HG03095 (cell line): ENCODE results near the gene EXOC6B.
"Not testable (repeated sequence)": the region's sequence is repeated elsewhere in the genome, so short reads cannot be mapped to it uniquely, and the experiment has no call there.

ENCODE experiments used
- ATAC-seq: cut with Tn5 transposase; IDR thresholded peaks from one replicate; pipeline ENCODE4 v1.9.1; 2021; ENCODE audit warnings: moderate library complexity; ENCODE audit not compliant: unreplicated experiment

EXOC6B gene

DNA sequence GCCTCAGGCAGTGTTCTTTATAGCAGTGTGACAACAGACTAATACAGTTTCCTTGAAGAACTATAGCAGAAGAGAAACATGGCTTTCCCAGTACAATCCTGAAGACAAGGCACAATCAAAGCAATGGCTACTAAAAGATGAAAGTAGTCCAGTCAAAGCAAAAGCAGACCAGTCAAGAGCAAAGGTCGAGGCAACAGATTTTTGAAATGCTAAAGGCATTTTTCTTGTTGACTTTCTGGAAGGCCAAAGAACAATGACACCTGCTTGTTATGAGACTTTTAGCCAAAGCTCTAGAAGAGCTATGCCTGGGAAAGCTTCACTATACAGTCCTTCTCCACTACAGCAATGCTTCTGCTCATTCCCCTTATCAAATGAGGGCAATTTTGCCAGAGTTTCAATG, 269.9 kb downstream of the EXOC6B start:
- ATAC-seq, result no peak

DNA sequence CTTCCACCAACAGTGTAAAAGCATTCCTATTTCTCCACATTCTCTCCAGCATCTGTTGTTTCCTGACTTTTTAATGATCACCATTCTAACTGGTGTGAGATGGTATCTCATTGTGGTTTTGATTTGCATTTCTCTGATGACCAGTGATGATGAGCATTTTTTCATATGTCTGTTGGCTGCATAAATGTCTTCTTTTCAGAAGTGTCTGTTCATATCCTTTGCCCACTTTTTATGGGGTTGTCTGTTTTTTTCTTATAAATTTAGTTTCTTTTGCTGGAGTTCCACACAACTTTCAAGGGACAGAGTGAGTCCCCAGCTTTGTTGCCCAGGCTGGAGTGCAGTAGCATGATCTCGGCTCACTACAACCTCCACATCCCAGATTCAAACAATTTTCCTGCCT, 270.5 kb downstream of the EXOC6B start:
- not testable (repeated sequence) for ATAC-seq

DNA sequence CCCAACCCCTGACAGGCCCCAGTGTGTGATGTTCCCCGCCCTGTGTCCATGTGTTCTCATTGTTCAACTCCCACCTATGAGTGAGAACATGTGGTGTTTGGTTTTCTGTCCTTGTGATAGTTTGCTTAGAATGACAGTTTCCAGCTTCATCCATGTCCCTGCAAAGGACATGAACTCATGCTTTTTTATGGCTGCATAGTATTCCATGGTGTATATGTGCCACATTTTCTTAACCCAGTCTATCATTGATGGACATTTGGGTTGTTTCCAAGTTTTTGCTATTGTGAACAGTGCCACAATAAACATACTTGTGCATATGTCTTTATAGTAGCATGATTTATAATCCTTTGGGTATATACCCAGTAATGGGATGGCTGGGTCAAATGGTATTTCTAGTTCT, 270.9 kb downstream of the EXOC6B start:
- not testable (repeated sequence) for ATAC-seq

DNA sequence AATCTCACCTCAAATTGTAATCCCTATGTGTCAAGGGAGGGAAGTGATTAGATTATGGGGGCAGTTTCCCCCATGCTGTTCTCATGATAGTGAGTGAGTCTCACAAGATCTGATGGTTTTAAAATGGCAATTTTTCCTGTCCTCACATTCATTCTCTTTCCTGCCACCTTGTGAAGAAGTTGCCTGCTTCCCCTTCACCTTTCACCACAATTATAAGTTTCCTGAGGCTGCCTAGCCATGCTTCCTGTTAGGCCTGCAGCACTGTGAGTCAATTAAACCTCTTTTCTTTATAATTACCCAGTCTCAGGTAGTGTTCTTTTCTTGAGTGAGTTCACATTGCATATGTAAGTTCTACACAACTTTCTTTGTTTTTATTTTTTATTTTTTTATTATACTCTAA, 271.5 kb downstream of the EXOC6B start:
- no peak for ATAC-seq

DNA sequence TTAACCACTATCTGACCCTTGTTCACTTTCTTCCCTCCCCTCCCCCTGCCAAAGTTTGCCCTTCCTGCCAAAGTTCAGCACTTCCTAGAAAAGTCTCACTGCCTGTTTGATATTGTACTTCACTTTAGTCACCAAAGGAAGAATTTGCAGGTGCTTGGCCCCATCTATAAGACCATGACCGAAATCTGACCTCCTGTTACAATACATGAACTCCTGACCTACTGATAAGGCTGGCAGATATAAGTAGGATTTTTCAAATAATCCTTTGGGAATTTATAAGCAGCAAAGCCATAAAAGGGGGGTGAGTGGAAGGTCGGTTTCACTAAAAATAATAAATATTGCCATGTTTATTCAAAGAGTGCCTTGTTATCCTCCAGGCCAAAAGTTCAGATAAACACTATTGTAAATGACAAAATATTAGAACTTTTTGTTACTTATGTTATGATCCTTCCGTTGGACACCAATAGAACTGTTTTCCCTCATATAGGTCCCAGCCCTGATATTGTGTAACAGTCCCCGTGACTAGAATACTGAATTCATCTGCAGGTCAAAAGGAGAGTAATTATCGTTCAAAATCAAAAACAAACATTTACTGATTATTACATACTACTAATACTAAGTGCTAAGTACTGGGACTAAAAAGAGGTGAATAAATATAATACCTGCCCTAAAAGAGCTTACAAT, 277.6 kb downstream of the EXOC6B start:
- ATAC-seq, result no peak

DNA sequence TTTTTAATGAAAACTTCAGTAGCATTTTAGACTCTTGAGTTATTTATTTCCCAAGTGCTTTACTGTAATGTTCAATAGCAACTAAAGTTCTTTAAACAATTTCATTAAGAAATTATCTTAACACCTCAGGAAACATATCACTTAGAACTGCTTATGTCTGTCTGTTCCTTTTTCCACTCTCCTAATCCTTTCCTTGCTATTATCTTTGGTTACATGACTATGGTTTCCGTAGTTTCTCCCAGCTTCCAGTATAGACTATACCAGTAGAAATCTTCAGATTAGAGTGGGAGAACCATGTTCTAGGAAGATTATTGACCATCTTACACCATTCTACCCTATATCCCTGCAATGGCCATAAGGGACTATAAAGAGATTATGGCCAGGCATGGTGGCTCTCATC, 280.0 kb downstream of the EXOC6B start:
- ATAC-seq, result no peak

DNA sequence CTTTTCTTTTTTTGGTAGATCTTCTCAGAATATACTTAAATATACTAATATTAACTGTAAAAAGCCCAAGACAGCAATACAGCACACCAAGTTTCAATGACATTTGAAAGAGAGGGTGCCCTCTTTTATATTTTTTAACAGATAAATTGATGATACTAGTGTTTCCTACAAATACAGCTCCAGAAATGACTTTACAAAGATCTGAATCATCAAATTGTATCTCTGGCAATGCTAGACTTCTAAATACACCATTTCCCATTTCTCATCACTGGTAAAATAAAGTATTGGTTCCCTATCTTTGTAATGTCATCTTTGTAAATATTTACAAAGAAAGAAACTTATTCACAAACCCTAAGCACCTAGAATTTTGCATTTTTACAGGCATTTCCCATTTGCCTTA, 281.3 kb downstream of the EXOC6B start:
- ATAC-seq, result no peak

DNA sequence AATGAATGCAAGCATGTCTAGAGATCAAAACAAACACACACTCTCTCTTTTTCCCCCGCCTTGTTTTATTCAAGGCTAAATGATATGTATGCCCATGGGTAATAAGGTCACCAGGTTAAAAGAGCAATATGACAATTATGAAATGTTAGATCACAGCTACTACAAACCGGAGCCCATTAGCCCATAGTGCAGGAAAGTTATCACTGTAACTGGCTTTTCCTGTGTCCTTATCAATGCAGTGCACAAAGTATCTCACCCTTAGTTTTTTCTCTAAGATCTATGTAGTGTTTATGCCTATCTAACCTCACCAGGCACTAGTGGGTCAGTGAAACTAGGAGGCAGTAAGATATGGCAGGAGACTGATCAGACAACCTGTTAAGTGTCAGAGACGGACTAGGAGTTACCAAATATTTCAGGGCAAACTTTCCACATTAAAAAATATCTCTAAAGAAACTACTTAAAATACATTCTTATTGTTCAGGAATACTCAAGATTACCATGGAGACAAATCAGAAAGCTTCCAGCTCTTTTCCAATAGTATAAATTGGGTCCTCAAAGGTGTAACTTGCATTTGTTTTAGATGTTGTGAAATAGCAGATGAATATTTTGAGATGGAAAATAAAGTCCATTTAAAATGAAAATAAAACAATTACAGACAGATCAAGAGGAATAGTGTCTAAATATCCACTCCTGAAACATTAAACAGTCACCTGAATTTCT, 282.2 kb downstream of the EXOC6B start:
- no peak for ATAC-seq

DNA sequence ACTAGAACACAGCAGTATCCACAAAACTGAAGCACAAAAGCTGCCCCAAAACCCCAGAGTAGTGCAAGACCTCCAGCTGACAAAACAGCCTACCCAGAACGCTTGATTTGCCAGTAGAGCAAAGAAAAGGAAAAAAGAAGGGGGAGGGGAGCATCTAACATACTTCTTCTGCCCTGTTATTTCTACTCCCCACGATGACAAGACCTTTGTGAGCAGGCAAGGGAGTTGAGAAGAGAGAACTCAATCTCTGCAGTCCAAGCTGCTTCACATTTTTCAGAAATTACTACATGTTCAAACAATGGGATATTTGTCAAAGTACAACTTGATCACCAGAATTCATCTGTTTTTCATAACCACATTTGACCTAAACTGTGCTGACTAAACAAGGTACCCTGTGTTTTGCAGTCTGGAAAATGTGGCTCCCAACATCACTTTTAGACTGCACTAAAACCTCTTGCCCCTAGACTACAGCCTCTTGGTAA, 286.7 kb downstream of the EXOC6B start:
- no peak for ATAC-seq

DNA sequence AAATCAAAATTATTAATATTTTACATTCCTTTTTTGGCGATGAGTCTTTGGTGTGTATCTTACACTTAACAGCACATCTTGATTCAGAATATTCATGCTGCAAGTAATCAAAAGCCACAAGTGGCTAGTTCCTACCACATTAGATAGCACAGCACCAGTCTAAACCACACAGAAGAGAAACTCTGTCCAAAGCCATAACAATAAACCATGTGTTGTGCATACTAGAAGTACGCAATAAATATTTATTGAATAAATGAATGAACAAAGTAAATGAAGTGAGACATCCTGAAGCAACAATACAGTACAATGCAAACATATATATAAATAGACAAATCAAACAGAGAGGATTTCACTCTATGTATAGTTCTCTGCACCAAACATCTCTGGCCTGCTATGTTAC, 287.3 kb downstream of the EXOC6B start:
- no peak for ATAC-seq

DNA sequence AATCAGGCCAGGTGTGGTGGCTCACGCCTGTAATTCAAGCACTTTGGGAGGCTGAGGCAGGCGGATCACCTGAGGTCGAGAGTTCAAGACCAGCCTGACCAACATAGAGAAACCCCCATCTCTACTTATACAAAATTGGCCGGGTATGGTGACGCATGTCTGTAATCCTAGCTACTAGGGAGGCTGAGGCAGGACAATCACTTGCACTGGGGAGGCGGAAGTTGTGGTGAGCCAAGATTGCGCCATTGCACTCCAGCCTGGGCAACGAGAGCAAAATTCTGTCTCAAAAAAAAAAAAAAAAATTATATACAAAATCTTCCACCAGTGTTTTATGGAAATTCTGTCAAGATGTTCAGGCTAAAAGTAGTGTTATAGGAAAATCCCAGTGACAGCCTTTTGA, 290.2 kb downstream of the EXOC6B start:
- ATAC-seq, result not testable (repeated sequence)

DNA sequence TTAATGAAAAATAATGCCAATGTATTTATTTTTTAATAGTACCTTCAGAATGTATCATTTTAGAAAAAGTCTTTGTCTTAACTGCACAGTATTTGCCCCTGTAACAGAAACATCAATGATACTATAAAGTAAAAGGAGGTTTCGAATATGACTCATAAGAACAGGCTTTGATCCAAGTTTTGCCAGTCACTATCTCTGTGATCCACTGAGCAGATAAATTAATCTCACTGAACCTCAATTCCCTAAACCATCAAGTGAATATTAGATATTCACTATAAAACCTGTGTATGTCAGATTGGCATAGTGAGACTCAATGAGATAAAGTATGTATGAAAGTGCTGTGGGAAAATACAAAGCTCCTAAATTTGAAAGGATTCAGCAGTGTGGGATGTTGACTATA, 292.1 kb downstream of the EXOC6B start:
- no peak for ATAC-seq

DNA sequence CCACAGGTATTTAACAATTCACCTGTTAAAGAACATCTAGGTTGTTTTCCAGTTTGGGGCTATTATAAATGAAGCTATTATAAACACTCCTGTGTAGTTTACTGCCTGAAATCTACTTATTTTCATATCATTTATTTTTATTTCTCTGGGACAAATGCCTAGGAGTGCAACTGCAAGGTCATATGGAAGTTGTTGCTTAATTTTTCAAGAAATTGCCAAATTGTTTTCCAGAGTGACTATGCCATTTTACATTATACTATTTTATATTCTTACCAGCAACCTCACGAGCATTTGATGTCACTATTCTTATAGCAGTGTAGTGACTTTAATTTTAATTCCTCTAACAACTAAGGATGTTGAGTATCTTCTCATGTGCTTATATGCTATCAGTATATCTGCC, 298.4 kb downstream of the EXOC6B start:
- ATAC-seq, result no peak

DNA sequence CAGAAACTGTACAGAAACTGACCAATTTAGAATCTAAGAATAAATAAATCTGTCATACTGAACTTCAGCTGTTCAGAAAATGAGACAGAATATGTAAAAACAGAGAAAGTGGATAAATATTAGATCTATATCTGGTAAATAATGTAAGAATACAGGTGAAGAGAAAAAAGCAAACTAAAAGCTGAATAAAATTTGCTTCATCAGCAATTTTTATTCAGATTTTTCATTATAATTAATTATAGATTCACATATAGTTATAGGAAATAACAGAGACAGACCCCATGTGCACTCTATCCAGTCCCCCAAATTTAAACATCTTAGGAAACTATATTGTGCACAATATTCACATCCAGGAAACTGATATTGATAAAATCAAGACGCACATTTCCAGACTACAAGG, 299.2 kb downstream of the EXOC6B start:
- no peak for ATAC-seq

DNA sequence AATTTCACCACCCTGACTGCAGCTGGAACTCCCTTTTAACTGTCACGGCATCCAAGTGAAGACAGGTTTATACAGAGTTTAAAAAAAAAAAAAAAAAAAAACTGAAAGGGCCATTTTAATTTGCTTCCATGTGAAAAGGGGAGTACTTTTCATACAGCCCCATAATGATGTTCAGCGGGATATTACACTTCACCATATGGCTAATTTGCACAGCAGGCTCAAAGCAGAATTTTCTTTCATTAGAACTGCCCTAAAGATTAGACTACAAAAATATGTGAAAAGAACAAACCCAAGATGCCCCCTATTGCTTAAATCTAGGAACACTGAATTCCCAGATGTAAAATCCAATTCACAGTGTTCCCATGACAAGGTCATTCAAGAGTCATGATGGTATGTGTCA, 301.8 kb downstream of the EXOC6B start:
- no peak for ATAC-seq

DNA sequence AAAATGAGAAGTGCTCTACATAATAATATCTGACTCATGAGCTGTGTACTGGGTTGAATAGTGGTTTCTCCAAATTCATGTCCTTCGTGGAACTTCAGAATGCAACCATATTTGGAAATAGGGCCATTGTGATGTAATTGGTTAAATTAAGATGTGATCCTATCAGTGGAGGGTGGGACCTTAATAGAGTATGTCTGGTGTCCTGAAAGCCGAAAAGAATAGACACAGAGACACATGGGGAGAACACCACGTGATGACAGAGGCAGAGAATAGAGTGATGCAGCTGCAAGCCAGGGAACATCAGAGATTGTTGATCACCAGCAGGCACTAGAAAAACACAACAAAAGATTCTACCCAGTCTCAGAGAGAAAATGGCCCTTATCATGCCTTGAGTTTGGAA, 310.1 kb downstream of the EXOC6B start:
- ATAC-seq, result no peak

DNA sequence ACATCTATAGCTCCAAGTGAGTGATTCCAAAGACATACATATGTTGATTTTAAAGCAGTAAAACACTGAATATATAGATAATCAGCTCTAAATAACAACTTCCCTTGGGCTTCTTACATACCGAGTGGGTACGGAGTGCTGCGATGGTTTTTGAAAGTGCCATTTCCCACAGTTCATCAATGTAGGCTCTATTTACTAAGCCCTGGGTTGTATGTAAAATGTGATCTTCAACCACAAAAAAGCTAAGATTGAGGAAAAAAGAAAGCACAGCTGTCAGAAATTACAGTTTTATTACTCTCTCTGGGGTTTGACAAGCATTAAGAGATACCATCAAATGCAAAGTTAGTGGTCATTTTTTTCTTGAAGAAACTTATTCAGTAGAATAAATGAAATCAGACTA, 312.8 kb downstream of the EXOC6B start:
- ATAC-seq, result no peak

DNA sequence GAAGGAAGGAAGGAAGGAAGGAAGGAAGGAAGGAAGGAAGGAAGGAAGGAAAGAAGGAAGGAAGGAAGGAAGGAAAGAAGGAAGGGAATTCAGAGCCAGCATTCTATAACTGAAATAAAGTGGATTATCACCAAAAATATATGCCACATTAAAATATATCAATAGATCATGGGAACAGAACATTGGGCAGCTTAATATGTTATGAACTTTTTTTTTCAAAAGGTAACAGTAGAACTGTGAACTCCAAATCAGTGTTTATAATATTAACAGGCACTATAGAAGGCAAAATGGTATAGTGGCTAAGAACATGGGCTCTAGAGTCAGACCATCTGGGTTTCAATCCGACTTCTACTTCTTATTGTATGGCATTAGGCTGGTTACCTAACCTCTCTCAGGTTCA, 313.5 kb downstream of the EXOC6B start:
- no peak for ATAC-seq

DNA sequence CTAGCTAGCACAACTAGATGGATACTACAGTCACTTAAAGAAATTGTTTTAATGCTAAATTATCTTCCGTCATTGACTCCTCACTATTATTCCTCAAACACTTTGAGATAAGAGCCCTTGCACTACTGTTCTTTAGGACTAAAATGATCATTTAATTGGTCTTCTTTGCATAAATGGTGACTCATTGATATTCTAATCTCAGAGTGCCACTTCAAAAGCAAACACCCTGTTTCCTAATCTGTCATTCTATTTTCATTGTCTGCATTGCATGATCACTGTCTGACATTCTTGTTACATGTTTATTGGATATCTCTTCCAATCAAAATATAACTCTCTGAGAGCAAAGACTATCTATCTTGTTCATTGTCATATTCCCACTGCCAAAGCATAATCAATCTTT, 313.9 kb downstream of the EXOC6B start:
- ATAC-seq, result no peak

DNA sequence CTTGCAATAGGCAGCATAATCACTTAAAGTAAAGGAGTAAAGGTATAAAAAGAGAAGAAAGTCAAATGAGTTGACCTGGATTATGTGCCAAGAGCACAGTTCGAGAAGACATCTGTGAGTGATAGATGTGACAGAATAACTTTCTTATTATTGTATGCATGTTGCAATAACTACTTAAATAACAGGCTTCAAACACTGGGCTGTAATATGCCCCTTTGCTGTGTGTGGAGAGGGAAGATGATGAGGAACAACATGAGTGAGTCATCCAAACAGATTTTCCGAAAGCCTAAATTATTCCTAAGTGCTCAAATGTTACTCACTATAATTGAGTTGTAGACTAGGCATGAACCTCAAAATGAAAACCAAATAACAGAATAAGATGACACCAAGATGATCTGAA, 328.1 kb downstream of the EXOC6B start:
- ATAC-seq, result no peak

DNA sequence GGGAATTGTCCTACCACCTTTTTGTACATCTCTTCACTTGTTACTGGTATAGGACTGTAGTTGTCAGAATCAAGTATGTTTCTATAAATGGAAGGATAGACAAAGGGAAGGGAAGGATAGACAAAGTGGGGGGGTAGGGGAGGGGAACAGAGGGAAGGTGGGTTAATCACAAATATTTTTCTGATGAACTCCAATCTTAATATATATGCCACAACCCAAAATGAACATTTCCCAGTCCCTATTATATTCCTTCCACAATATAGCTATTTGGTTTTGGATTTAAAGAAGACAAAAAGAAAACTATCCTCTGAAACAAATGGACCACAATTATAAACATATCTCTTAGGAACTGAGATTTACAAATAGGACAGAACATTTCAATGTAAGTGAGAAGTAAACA, 329.4 kb downstream of the EXOC6B start:
- no peak for ATAC-seq

DNA sequence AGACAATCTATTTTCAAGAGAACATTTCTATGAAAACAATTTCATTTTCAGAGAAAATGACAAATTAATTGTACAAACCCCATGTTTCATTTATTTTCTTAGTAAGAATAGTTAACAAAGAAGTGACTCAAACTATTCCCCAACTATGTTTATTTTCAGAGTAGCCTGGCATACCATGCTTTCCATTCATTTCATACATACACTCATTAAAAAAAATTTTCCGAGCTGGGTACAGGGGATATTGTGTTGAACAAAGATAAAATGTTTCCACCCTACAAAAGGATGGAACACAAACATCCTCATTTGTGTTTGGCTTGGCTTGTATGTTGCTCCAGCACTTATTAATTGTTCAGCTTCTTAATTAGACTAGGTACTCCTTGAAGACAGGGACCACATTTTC, 331.4 kb downstream of the EXOC6B start:
- no peak for ATAC-seq

DNA sequence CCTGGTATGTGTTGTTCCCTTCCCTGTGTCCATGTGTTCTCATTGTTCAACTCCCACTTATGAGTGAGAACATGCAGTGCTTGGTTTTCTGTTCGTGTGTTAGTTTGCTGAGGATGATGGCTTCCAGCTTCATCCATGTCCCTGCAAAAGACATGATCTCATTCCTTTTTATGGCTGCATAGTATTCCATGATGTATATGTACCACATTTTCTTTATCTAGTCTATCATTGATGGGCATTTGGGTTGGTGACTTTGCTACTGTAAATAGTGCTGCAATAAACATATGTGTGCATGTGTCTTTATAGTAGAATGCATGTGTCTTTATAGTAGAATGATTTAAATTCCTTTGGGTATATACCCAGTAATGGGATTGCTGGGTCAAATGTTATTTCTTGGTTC, 341.2 kb downstream of the EXOC6B start:
- ATAC-seq, result not testable (repeated sequence)
